CD4-positive, alpha-beta T cell treated with Interleukin-15 for 1 hour (primary cell): ENCODE measurements around the gene GUCA2A.

Experiments used
- DNase-seq: peaks from one replicate; pipeline ENCODE4 v3.0.0-alpha.2; 2020

The GUCA2A gene

DNA sequence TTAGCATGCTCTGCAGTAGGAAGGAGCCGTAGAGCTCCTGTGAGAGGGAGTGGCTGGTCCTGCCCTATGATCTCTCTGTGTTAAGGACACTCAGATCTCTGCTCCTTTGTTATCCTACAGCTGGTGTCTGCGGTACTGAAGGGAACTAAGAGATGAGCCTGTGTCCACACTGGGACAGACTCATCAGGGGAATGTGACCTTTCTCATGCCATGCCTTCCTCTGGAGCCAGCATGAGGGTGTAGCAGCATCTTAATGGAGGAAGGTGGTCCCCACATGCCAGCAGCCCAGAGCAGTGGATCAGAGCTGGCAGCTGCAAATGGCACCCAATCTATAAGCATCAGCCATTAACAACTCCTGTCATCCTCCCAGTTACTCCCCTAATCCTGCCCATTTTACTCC, 36.0 kb downstream of the GUCA2A start:
- no peak for DNase-seq

DNA sequence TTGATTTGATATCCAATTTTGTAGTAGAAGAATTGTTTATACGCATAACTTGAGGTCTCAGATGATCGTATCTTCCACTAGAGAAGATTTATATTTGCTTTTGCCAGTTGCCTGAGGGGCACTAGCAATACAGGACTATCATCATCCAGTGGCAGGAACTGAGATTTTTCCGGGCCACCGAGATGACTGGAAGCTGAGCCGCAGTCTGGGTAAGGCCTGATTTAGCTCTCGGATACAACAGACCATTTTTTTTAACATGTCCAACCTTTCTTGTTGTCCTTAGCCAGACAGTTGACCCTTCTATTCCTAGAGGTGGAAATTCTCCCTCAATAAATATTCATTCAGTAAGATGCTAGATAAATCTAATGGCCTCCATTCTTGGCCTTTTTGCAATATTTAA, 36.8 kb downstream of the GUCA2A start:
- no peak for DNase-seq

DNA sequence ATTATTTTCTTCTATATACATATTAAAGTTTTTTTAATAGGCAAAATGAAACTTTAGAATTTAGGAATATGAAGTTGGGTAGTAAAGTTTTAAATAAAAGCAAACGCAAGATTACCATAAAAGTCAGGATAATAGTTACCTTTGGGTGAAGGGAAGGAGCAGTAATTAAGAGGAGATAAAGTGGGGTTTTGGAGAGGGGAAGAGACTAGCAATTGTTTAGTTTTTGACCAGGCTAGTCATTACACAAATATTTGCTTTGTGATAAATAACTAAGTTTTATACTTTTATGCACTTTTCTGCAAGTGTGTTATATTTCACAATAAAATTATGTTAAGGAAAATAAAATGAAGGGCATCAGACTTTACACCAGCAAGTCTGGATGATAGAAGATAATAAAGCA, 39.0 kb downstream of the GUCA2A start:
- DNase-seq = no peak

DNA sequence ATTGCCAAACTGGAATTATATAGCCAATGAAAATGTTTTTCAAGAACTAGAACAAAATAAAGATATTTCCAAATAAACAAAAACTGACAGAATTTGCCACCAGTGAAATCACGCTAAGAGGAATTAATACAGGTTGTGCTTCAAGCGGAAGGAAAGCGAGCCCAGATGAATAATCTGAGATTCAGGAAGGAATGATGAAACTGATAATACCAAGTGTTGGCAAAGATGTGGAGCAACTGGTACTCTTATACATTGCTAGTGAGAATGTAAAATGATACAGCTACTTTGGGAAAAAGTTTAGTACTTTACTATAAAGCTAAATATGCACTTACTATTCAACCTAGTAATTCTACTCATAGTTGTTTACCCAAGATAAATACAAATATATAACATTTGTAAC, 42.1 kb downstream of the GUCA2A start:
- DNase-seq = no peak

DNA sequence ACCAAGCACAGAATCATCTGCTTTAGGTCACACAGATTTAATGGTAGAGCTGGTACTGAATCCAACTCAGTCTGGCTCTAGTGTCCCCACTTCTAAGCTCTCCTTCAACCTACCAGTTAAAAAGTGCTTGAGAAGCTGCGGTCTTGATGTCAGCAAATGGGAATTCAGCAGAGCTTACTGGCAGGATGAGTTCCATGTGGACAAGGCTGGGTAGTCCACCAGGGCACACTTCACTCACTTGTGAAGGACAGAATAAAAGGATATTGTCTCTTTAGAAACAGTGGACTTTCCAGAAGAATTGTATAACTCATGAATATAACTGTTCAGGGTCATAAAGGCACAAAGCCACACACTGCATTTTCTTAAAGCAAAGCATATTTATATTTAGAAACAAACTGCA, 46.4 kb downstream of the GUCA2A start:
- DNase-seq = no peak

DNA sequence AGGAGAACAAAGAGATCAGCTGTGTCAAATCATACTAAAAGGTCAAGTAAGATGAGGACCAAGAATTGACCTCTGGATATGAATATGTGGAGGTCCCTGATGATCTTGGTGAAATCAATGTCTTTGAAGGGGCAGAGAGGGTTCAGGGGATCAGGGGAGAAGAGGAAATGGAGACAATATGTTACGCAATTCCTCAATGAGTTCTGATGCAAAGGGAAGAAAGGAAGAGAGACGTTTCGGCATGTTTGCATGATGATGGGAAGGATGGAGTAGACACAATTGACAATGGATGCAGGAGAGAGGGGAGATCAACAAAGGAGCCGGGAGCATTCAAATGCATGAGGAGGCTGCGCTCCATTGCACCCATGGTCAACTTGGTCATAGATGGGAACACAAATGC, 47.3 kb downstream of the GUCA2A start:
- no peak for DNase-seq

DNA sequence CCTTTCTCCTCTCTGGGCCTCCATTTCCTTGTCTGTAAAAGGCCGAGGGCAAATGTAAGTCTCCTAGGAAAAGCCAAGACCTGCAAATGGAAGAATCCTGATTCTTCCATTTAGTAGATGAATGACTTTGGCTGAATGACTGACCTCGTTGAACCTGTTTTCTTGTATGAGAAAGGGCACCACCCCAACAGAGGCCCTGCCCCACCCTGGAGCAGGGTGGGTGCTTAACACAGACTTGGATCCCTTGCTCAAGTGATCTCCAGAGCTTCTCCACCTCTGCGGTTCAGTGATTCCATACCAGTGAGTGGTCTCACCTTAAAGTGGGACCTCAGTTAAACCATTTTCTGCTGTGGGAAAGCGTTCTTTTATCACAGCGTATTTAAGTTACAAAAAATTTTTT, 50.3 kb downstream of the GUCA2A start:
- no peak for DNase-seq
